ENCODE measurements around the gene MPZL1. TPM values are rescaled to one million over a fixed set of nuclear protein-coding genes. Genes with fewer than 3 reads are reported as not detected.

Gene MPZL1
- polyA plus RNA-seq, 2 of the 4 experiments (the other 2 are of a cell fraction), result 92.6 to 178 TPM

DNA sequence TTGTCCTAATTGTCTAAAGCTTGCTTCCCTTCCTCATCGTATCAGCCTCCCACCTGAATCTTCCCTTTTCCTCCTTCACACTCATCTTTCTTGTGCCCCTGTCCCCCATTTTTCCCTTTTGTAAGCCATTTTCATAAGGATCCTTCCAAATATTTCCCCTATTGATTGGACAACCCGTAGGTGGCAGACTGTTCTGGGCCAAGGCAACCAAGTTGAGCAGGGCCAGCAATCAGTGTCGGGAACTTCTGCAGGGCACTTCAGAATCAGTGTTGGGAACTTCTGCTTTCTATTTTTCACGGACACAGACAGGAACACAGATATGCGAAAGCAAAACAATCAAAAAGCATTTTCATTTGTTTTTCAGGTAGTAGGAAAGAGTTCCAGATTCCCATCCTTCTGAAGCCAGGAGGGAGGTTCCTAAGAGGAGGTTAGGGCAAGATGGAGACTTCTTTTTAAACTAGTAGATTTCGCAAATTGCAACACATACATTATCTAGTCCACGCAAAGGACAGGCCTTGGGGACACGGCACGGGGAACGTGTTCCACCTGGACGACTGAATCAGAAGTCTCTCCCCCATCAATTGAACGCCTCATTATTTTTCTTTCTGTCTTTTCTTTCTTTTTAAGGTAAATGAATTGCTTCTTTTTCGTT lies 691 bp upstream of the MPZL1 start:
- H3K4me3 ChIP-seq, result peak overlapping the region; percentile 97
- DNase-seq (ENCODE audit: low read depth in 1 of 2, low spot score in 1 of 2), result peak; percentile 60 to 75
- WGBS (ENCODE audit: missing lambda C conversion rate), result 8% methylated on average over 13 of the region's 13 CpGs
- ChIA-PET CTCF (interaction anchor here (0.8 to 1.7 kb wide), 7 partner anchors 12 to 363 kb away, joined by 3 to 7 read pairs (median 3); no protein-coding TSS in a partner anchor), POLR2A (interaction anchor here (1.0 kb wide), 4 partner anchors 205 to 361 kb away, joined by 3 to 6 read pairs (median 4); partner anchors contain the start of gene MPC2)
- peak; percentile 63 to 64 for ATAC-seq
- peak overlapping the region; percentile 95 to 97 for H3K27ac ChIP-seq
- FAIRE-seq, result no peak
- H3K4me1 ChIP-seq, result peaks cover 44% of the 10 kb centered on the region
- no peaks in the 10 kb centered on the region for H3K9me3 ChIP-seq
- H3K4me2 ChIP-seq, result peak overlapping the region; percentile 79
- TF ChIP-seq, protein P1, sequence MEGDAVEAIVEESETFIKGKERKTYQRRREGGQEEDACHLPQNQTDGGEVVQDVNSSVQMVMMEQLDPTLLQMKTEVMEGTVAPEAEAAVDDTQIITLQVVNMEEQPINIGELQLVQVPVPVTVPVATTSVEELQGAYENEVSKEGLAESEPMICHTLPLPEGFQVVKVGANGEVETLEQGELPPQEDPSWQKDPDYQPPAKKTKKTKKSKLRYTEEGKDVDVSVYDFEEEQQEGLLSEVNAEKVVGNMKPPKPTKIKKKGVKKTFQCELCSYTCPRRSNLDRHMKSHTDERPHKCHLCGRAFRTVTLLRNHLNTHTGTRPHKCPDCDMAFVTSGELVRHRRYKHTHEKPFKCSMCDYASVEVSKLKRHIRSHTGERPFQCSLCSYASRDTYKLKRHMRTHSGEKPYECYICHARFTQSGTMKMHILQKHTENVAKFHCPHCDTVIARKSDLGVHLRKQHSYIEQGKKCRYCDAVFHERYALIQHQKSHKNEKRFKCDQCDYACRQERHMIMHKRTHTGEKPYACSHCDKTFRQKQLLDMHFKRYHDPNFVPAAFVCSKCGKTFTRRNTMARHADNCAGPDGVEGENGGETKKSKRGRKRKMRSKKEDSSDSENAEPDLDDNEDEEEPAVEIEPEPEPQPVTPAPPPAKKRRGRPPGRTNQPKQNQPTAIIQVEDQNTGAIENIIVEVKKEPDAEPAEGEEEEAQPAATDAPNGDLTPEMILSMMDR (IDR thresholded peaks at IDR 0.05), result peak; percentile 60
- no peak for TF ChIP-seq JUNB (IDR thresholded peaks at IDR 0.05)
- no peak for TF ChIP-seq HOXB13 (CRISPR knock-in tag; IDR thresholded peaks at IDR 0.05; ENCODE audit: low read depth)
- TF ChIP-seq SMC3 (IDR thresholded peaks at IDR 0.05), result peak; percentile 46
- TF ChIP-seq HOXB5 (CRISPR knock-in tag; IDR thresholded peaks at IDR 0.05), result no peak
- TF ChIP-seq ZNF302 (CRISPR knock-in tag; IDR thresholded peaks at IDR 0.05), result no peak
- TF ChIP-seq ZFP36 (IDR thresholded peaks at IDR 0.05; ENCODE audit: borderline replicate concordance, partially characterized antibody), result no peak
- TF ChIP-seq E2F6 (IDR thresholded peaks at IDR 0.05; ENCODE audit: borderline replicate concordance, low read depth), result no peak
- no peak for TF ChIP-seq MYC (IDR thresholded peaks at IDR 0.05; ENCODE audit: borderline replicate concordance, low read length)
- no peak for TF ChIP-seq JUN (IDR thresholded peaks at IDR 0.05)
- TF ChIP-seq RAD21 (conservative IDR thresholded peaks at IDR 0.05 in 1 of 2, IDR thresholded peaks at IDR 0.05 in 1 of 2), result peak; percentile 63 to 67
- TF ChIP-seq RFX5 (IDR thresholded peaks at IDR 0.05), result no peak
- TF ChIP-seq CEBPB (IDR thresholded peaks at IDR 0.05), result peak; percentile 68 to 73; a peak in 3 of 4 replicates
- TF ChIP-seq CHD4 (IDR thresholded peaks at IDR 0.05; ENCODE audit: borderline replicate concordance), result no peak
- TF ChIP-seq ZC3H11A (IDR thresholded peaks at IDR 0.05), result no peak

DNA sequence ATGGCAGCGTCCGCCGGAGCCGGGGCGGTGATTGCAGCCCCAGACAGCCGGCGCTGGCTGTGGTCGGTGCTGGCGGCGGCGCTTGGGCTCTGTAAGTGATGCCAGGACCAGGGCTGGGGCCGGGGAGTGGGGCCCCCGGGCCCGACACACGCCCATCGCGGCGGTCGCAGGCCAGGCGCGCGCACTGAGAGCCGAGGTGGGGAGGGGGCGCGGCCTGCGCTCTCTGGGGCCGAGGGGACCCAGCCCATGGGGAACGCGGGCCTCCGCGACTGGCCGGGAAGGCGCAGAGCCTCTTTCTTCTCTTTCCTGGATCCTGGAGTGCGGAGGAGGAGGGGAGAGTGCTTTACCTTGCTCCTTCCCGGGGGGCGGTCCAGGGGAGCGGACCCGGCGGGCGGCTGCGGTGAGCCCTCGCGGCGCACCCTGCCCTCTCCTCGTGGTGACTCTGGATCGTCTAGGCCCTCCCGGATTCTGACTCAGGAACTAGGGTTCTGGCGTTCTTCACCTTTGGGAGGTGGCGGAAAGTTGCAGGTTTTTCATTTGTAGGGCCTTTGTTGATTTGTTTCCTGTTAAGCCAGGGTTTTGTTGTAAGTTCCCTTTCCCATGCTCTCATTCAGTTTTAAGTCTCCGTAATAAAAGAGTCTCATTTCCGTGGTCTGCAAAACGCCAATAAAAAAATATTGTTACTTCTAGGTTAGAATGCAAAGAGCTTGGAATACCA lies 529 bp downstream of the MPZL1 start:
- Histone ChIP-seq H3K4me2 (peak overlapping the region; percentile 77), H3K9me3 (no peaks in the 10 kb centered on the region), H3K4me1 (peaks cover 43% of the 10 kb centered on the region), H3K4me3 (peak overlapping the region; percentile 97), H3K27ac (peak overlapping the region; percentile 95 to 97)
- under 1% methylated on average over 13 of the region's 52 CpGs for WGBS (ENCODE audit: missing lambda C conversion rate)
- TF ChIP-seq POLR2AphosphoS2 (conservative IDR thresholded peaks at IDR 0.05; ENCODE audit: low read length), result no peak
- TF ChIP-seq, protein P2, sequence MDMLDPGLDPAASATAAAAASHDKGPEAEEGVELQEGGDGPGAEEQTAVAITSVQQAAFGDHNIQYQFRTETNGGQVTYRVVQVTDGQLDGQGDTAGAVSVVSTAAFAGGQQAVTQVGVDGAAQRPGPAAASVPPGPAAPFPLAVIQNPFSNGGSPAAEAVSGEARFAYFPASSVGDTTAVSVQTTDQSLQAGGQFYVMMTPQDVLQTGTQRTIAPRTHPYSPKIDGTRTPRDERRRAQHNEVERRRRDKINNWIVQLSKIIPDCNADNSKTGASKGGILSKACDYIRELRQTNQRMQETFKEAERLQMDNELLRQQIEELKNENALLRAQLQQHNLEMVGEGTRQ (IDR thresholded peaks at IDR 0.05), result 0 out of 2 replicates have a peak, but pooled peaks have one; percentile 4
- peak; percentile 39; the same call in 1 of the 2 replicates for TF ChIP-seq E2F6 (IDR thresholded peaks at IDR 0.05; ENCODE audit: borderline replicate concordance, low read depth)
- TF ChIP-seq MYC (IDR thresholded peaks at IDR 0.05; ENCODE audit: borderline replicate concordance, low read length), result 0 out of 2 replicates have a peak, but pooled peaks have one; percentile 7
- no peak for TF ChIP-seq KDM1A (IDR thresholded peaks at IDR 0.05; ENCODE audit: low read depth)
- TF ChIP-seq ZSCAN20 (CRISPR knock-in tag; IDR thresholded peaks at IDR 0.05), result no peak
- 0 out of 2 replicates have a peak, but pooled peaks have one; percentile 40 for TF ChIP-seq MAX (IDR thresholded peaks at IDR 0.05)
- ChIA-PET POLR2A (interaction anchor here (0.5 to 1.0 kb wide), 4 partner anchors 74 to 215 kb away, joined by 3 to 9 read pairs (median 4); partner anchors contain the start of gene MPC2), CTCF (interaction anchor here (1.3 kb wide), 3 partner anchors 10 to 360 kb away, joined by 3 to 7 read pairs (median 5); no protein-coding TSS in a partner anchor)
- ATAC-seq, result peak; percentile 70 to 72
- no peak for FAIRE-seq
- DNase-seq (ENCODE audit: low read depth in 1 of 2, low spot score in 1 of 2), result peak; percentile 41 to 53

All from A549 (cell line).